Epithelial cell of esophagus (primary cell): ENCODE results near the gene SEL1L3.
A peak's percentile ranks its signal among the peaks of the same experiment; 100 is the strongest.
"Not testable (repeated sequence)": the region's sequence is repeated elsewhere in the genome, so short reads cannot be mapped to it uniquely, and the experiment has no call there.

Experiments
- DNase-seq: peaks from one replicate; pipeline ENCODE4 v3.0.0; 2010; ENCODE audit warnings: low read depth
- H3K4me3 ChIP-seq: 2 replicates; pipeline ENCODE4 v1.5.1; 2011; ENCODE audit warnings: mild to moderate bottlenecking, low read length, control low read depth
- TF ChIP-seq, protein P1 (sequence below): IDR thresholded peaks from 2 replicates; pipeline ENCODE4 v1.5.1; 2011; ENCODE audit warnings: low read depth, mild to moderate bottlenecking, low read length, control low read depth, inconsistent platforms; ENCODE audit not compliant: insufficient read depth; ENCODE audit errors: missing control alignments

Gene SEL1L3

GRCh38 chr4:25872851-25873631, 10.3 kb upstream of the SEL1L3 start:
- TF ChIP-seq, protein P1, sequence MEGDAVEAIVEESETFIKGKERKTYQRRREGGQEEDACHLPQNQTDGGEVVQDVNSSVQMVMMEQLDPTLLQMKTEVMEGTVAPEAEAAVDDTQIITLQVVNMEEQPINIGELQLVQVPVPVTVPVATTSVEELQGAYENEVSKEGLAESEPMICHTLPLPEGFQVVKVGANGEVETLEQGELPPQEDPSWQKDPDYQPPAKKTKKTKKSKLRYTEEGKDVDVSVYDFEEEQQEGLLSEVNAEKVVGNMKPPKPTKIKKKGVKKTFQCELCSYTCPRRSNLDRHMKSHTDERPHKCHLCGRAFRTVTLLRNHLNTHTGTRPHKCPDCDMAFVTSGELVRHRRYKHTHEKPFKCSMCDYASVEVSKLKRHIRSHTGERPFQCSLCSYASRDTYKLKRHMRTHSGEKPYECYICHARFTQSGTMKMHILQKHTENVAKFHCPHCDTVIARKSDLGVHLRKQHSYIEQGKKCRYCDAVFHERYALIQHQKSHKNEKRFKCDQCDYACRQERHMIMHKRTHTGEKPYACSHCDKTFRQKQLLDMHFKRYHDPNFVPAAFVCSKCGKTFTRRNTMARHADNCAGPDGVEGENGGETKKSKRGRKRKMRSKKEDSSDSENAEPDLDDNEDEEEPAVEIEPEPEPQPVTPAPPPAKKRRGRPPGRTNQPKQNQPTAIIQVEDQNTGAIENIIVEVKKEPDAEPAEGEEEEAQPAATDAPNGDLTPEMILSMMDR, result no peak
- no peak for DNase-seq
- no peak overlapping the region for H3K4me3 ChIP-seq

DNA sequence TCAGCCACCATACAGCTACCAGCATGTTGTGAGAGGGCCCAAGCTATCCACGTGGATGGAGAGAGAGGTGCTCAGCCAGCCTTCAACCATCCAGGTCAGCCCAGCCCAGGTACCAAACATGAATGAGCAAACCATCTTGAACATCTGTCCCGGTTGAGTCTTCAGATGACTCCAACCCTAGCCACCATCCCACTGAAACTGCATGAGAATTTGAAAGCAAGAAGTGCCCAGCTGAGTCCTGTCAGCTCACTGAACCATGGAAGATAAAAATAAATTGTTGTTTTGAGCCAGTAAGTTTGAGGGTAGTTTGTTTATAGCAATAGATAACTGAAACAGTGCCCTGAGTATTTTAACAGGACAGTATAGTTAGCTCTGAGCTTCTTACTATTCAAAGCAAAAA, 7.3 kb upstream of the SEL1L3 start:
- TF ChIP-seq, protein P1, result no peak
- no peak overlapping the region for H3K4me3 ChIP-seq
- no peak for DNase-seq

DNA sequence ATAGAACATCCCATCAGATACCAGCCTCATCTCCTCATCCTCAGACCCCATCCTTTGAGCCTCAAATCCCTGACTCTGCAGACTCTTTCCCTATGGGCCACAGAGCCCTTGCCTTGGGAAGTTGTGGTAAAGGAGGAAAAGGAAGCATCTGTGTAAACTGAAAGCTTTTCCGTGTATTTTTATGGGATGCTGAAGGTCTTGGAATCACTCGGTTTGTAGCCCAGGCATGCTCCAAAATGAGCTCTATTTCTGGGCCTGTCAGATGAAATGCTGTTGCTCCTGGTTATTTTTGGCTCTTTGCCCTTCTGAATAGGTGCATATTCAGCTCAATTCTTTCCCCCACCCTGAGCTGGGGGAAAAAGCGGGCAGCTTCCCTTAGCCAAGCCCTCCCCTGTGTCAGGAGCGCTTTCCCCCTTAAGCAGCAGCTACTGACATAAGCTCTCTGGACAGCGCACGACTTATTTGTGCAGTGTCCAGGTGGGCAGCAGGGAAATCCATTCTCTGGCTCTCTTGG, 5.0 kb upstream of the SEL1L3 start:
- DNase-seq, result no peak
- TF ChIP-seq, protein P1, result no peak
- no peak overlapping the region for H3K4me3 ChIP-seq

- not testable (repeated sequence) for DNase-seq, H3K4me3 ChIP-seq
Measured at GRCh38 chr4:25866401-25866800, 3.6 kb upstream of the SEL1L3 start.

GRCh38 chr4:25865586-25865985, 2.8 kb upstream of the SEL1L3 start:
- TF ChIP-seq, protein P1, result no peak
- no peak overlapping the region for H3K4me3 ChIP-seq
- DNase-seq, result peak; percentile 99

DNA sequence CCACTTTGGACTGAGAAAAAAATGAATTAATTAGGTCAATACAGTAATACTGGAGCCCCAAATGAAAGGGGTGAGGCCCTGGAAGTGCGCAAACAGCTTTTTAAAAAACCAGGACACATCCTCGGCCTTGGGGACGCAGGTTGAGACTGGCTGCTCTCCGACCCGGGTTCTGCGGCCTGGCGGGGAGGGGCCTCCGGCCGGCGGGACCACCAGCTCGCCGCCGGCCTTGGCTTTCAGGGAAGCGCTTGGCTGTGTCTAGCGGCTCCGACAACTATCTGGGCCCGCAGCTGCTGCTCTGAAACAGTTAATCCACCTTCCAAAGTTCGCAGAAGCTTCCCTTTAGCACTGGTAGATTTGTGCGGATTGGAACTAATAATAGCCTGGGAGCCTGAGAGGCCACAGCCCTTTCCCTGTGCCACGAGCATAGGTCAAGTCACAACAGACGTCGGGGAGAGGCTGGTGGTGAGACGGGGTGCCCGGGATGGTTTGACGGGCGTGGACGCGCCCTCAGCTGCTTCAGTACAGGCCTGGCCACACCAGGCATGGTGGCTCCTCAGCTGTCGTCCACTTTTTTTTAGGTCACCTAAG, 1.1 kb upstream of the SEL1L3 start:
- DNase-seq, result no peak
- TF ChIP-seq, protein P1, result no peak
- no peak overlapping the region for H3K4me3 ChIP-seq

DNA sequence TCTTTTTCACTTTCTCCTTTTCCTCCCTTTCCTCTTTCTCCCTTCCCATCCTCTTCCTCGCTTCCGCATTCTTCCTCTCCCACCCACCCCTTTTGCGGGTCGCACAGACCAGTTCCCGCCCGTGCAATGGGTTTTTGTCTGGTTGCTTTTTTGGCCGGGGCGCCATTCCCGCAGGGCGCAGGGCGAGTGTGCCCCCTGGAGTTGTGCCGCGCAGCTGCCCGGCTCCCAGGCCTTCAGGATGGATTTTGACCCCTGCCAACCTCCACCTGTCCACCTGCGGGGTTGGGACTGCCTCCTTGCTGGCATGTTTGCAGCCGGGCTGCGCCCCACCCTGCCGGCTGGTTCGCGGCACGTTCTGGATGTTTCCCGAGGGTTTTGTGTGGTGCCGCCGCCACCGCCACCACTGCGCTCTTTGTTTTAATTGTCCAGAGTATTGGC, 578 bp upstream of the SEL1L3 start:
- peak overlapping the region; percentile 34 for H3K4me3 ChIP-seq
- TF ChIP-seq, protein P1, result peak; percentile 14
- DNase-seq, result no peak
